ENCODE results near the gene NANOGP8.

DNA sequence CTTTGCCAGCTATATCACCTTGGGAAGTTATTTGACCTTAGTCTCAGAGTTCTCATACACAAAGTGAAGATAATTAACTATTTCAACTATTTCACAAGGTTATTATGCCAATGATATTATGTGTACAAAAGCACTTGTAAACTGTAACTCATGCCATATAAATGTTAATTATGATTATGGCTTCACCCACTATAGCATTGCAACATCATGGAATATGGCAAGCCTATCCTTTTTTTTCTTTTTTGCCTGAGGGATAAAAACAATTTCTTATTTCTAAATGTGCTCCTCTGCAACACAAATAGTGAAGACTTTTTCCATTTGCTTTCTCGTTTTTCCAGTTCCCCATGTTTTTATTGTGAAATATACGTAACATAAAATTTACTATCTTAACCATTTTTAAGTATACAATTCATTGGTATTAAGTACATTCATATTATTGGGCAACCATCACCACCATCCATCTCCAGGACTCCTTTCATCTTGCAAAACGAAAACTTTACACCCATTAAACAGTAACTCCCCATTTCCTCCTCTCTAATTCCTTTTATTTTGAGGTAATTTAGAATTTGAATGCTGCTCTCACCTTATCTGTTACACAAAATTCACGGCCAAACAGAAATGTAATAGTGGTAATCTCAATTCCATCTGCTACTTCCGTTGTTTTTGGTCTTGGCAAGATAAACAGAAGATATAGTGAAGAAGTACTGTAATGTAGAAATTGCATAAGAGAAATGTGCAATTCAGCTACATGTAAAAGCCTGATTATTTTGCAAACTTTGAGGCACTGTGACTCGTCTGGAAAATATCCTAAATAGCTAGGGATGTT is 46.3 kb downstream of the NANOGP8 start:
- TF ChIP-seq, protein P1, sequence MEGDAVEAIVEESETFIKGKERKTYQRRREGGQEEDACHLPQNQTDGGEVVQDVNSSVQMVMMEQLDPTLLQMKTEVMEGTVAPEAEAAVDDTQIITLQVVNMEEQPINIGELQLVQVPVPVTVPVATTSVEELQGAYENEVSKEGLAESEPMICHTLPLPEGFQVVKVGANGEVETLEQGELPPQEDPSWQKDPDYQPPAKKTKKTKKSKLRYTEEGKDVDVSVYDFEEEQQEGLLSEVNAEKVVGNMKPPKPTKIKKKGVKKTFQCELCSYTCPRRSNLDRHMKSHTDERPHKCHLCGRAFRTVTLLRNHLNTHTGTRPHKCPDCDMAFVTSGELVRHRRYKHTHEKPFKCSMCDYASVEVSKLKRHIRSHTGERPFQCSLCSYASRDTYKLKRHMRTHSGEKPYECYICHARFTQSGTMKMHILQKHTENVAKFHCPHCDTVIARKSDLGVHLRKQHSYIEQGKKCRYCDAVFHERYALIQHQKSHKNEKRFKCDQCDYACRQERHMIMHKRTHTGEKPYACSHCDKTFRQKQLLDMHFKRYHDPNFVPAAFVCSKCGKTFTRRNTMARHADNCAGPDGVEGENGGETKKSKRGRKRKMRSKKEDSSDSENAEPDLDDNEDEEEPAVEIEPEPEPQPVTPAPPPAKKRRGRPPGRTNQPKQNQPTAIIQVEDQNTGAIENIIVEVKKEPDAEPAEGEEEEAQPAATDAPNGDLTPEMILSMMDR (conservative IDR thresholded peaks at IDR 0.05; ENCODE audit: low read length) = no peak
- TF ChIP-seq EZH2phosphoT487 (IDR thresholded peaks at IDR 0.05; ENCODE audit: borderline replicate concordance, low read depth, low read length) = no peak

Measured in OCI-LY7 (cell line).